Activated naive CD8-positive, alpha-beta T cell treated with anti-CD3 and anti-CD28 coated beads, Interleukin-2, amount 50 U/mL, for 24 hours (primary cell): ENCODE measurements around the gene MYO3B.

Experiments used
- ATAC-seq: fragments of 150-1000 bp; cut with Tn5 transposase; one replicate; pipeline ENCODE4 v1.10.0; 2021
- DNase-seq: peaks from one replicate; pipeline ENCODE4 v3.0.0; 2021
- H3K27ac Mint-ChIP-seq: one replicate; pipeline ENCODE4 v1.8.0; 2021; ENCODE audit warnings: mild to moderate bottlenecking, mixed read lengths
- H3K27me3 Mint-ChIP-seq: one replicate; pipeline ENCODE4 v1.8.0; 2021; ENCODE audit warnings: mixed read lengths
- H3K36me3 Mint-ChIP-seq: one replicate; pipeline ENCODE4 v1.8.0; 2021; ENCODE audit warnings: low read depth, mixed read lengths
- H3K4me1 Mint-ChIP-seq: one replicate; pipeline ENCODE4 v1.8.0; 2021; ENCODE audit warnings: mixed read lengths
- H3K4me3 Mint-ChIP-seq: one replicate; pipeline ENCODE4 v1.8.0; 2021; ENCODE audit warnings: mild to moderate bottlenecking, moderate library complexity, mixed read lengths
- H3K9me3 Mint-ChIP-seq: one replicate; pipeline ENCODE4 v1.8.0; 2021; ENCODE audit warnings: mixed read lengths

MYO3B gene

GRCh38 chr2:170177950-170178781, at the start of gene MYO3B:
Gene MYO3B (plus strand): TSS chr2:170178147. CDS start chr2:170178288, 141 bp downstream.
- Mint-ChIP-seq H3K27ac (peak within 1 kb of the TSS; percentile 37), H3K4me1 (peaks cover 11% of the 10 kb centered on the region), H3K27me3 (no peaks in the 10 kb centered on the region), H3K4me3 (no peak within 1 kb of the TSS), H3K9me3 (no peaks in the 10 kb centered on the region), H3K36me3 (no peaks in the 10 kb centered on the region)
- DNase-seq (no peak), ATAC-seq (peak; percentile 64)

- no peak for ATAC-seq
- Mint-ChIP-seq H3K36me3 (no peaks in the 10 kb centered on the region), H3K9me3 (no peaks in the 10 kb centered on the region), H3K27me3 (no peaks in the 10 kb centered on the region), H3K4me1 (no peaks in the 10 kb centered on the region), H3K4me3 (no peak overlapping the region), H3K27ac (no peak overlapping the region)
- DNase-seq = no peak
Observed at GRCh38 chr2:170139276-170139967, 38.5 kb upstream of the MYO3B start.

- Mint-ChIP-seq H3K27ac (no peak overlapping the region), H3K27me3 (no peaks in the 10 kb centered on the region), H3K9me3 (no peaks in the 10 kb centered on the region), H3K36me3 (no peaks in the 10 kb centered on the region), H3K4me1 (no peaks in the 10 kb centered on the region), H3K4me3 (no peak overlapping the region)
- DNase-seq (no peak), ATAC-seq (no peak)
Observed at GRCh38 chr2:170140561-170140960, 37.4 kb upstream of the MYO3B start.

- Mint-ChIP-seq H3K9me3 (no peaks in the 10 kb centered on the region), H3K4me1 (no peaks in the 10 kb centered on the region), H3K4me3 (no peak overlapping the region), H3K27me3 (no peaks in the 10 kb centered on the region), H3K36me3 (no peaks in the 10 kb centered on the region), H3K27ac (no peak overlapping the region)
- ATAC-seq (no peak), DNase-seq (no peak)
Observed at GRCh38 chr2:170141865-170142264, 36.1 kb upstream of the MYO3B start.

- H3K36me3 Mint-ChIP-seq = no peaks in the 10 kb centered on the region
- no peak overlapping the region for H3K4me3 Mint-ChIP-seq
- no peak overlapping the region for H3K27ac Mint-ChIP-seq
- no peaks in the 10 kb centered on the region for H3K27me3 Mint-ChIP-seq
- no peaks in the 10 kb centered on the region for H3K4me1 Mint-ChIP-seq
- H3K9me3 Mint-ChIP-seq = no peaks in the 10 kb centered on the region
- DNase-seq (no peak), ATAC-seq (no peak)
Observed at GRCh38 chr2:170142502-170142901, 35.4 kb upstream of the MYO3B start.

- no peak overlapping the region for H3K4me3 Mint-ChIP-seq
- ATAC-seq = no peak
- H3K27me3 Mint-ChIP-seq = peaks cover 2% of the 10 kb centered on the region
- H3K9me3 Mint-ChIP-seq = no peaks in the 10 kb centered on the region
- no peak for DNase-seq
- H3K4me1 Mint-ChIP-seq = no peaks in the 10 kb centered on the region
- H3K27ac Mint-ChIP-seq = no peak overlapping the region
- no peaks in the 10 kb centered on the region for H3K36me3 Mint-ChIP-seq
Observed at GRCh38 chr2:170143045-170143717, 34.8 kb upstream of the MYO3B start.

GRCh38 chr2:170144761-170145160, 33.2 kb upstream of the MYO3B start:
- Mint-ChIP-seq H3K4me3 (no peak overlapping the region), H3K27me3 (peaks cover 2% of the 10 kb centered on the region), H3K36me3 (no peaks in the 10 kb centered on the region), H3K9me3 (no peaks in the 10 kb centered on the region), H3K27ac (no peak overlapping the region), H3K4me1 (no peaks in the 10 kb centered on the region)
- ATAC-seq (no peak), DNase-seq (no peak)

- no peaks in the 10 kb centered on the region for H3K9me3 Mint-ChIP-seq
Observed at GRCh38 chr2:170145191-170145590, 32.8 kb upstream of the MYO3B start.

GRCh38 chr2:170145675-170146432, 32.1 kb upstream of the MYO3B start:
- H3K27ac Mint-ChIP-seq = no peak overlapping the region
- DNase-seq = no peak
- ATAC-seq = no peak
- H3K27me3 Mint-ChIP-seq = peaks cover 2% of the 10 kb centered on the region
- H3K9me3 Mint-ChIP-seq = no peaks in the 10 kb centered on the region
- H3K36me3 Mint-ChIP-seq = no peaks in the 10 kb centered on the region
- H3K4me3 Mint-ChIP-seq = no peak overlapping the region
- H3K4me1 Mint-ChIP-seq = no peaks in the 10 kb centered on the region

More at GRCh38 chr2:170145191-170145590, 32.8 kb upstream of the MYO3B start:
- no peaks in the 10 kb centered on the region for H3K4me1 Mint-ChIP-seq
- H3K36me3 Mint-ChIP-seq = no peaks in the 10 kb centered on the region
- ATAC-seq = no peak
- no peak for DNase-seq
- H3K4me3 Mint-ChIP-seq = no peak overlapping the region
- H3K27ac Mint-ChIP-seq = no peak overlapping the region
- peaks cover 2% of the 10 kb centered on the region for H3K27me3 Mint-ChIP-seq

- no peak overlapping the region for H3K4me3 Mint-ChIP-seq
- no peaks in the 10 kb centered on the region for H3K9me3 Mint-ChIP-seq
- H3K36me3 Mint-ChIP-seq = no peaks in the 10 kb centered on the region
- peaks cover 2% of the 10 kb centered on the region for H3K27me3 Mint-ChIP-seq
- no peak for ATAC-seq
- H3K4me1 Mint-ChIP-seq = no peaks in the 10 kb centered on the region
- no peak overlapping the region for H3K27ac Mint-ChIP-seq
- no peak for DNase-seq
Observed at GRCh38 chr2:170146784-170147183, 31.2 kb upstream of the MYO3B start.

GRCh38 chr2:170147576-170147975, 30.4 kb upstream of the MYO3B start:
- ATAC-seq = no peak
- H3K27ac Mint-ChIP-seq = no peak overlapping the region
- H3K9me3 Mint-ChIP-seq = no peaks in the 10 kb centered on the region
- no peak for DNase-seq
- peaks cover 2% of the 10 kb centered on the region for H3K27me3 Mint-ChIP-seq
- no peaks in the 10 kb centered on the region for H3K4me1 Mint-ChIP-seq
- no peaks in the 10 kb centered on the region for H3K36me3 Mint-ChIP-seq
- no peak overlapping the region for H3K4me3 Mint-ChIP-seq

- no peak for DNase-seq
- Mint-ChIP-seq H3K27me3 (peaks cover 2% of the 10 kb centered on the region), H3K9me3 (no peaks in the 10 kb centered on the region), H3K36me3 (no peaks in the 10 kb centered on the region), H3K4me1 (no peaks in the 10 kb centered on the region), H3K4me3 (no peak overlapping the region), H3K27ac (no peak overlapping the region)
- ATAC-seq = no peak
Observed at GRCh38 chr2:170148161-170148560, 29.8 kb upstream of the MYO3B start.

- ATAC-seq (no peak), DNase-seq (no peak)
Observed at GRCh38 chr2:170152421-170152820, 25.5 kb upstream of the MYO3B start.

GRCh38 chr2:170155022-170155722, 22.8 kb upstream of the MYO3B start:
- no peaks in the 10 kb centered on the region for H3K4me1 Mint-ChIP-seq
- no peaks in the 10 kb centered on the region for H3K9me3 Mint-ChIP-seq
- no peak overlapping the region for H3K4me3 Mint-ChIP-seq
- H3K27ac Mint-ChIP-seq = no peak overlapping the region
- DNase-seq = no peak
- ATAC-seq = no peak
- H3K36me3 Mint-ChIP-seq = no peaks in the 10 kb centered on the region
- H3K27me3 Mint-ChIP-seq = no peaks in the 10 kb centered on the region

More at GRCh38 chr2:170152421-170152820, 25.5 kb upstream of the MYO3B start:
- H3K27ac Mint-ChIP-seq = no peak overlapping the region
- no peaks in the 10 kb centered on the region for H3K36me3 Mint-ChIP-seq
- no peaks in the 10 kb centered on the region for H3K4me1 Mint-ChIP-seq
- H3K9me3 Mint-ChIP-seq = no peaks in the 10 kb centered on the region
- no peak overlapping the region for H3K4me3 Mint-ChIP-seq
- peaks cover 2% of the 10 kb centered on the region for H3K27me3 Mint-ChIP-seq
